ENCODE data around the gene H1-8. TPM values are rescaled to one million over a fixed set of nuclear protein-coding genes. Genes with fewer than 3 reads are reported as not detected.

Gene H1-8
- total RNA-seq, 2 experiments from 2014 or later: not detected

DNA sequence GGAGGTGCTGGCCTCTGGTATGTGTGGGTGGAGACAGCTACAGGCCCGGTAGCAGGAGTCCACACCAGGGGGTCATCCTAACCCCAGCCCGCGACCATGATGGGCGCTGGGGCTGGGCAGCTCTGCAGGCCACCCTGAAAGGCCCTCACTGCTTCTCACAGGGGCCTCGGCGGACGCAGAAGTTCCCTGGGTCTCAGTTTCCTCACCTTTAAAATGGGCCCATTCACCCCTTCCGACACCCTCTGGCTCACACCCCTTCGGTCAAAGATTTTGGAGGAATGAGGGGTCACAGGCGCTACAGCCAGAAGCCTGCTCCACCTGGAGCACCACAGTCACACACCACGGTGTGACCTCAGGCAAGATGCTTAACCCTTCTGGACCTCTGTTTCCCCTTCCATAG is 55.5 kb downstream of the H1-8 start:
- no peak for DNase-seq
- H3K27ac Mint-ChIP-seq: no peak overlapping the region
- no peaks in the 10 kb centered on the region for H3K27me3 Mint-ChIP-seq (ENCODE audit: low read depth)
- peaks cover 8% of the 10 kb centered on the region for H3K4me1 Mint-ChIP-seq (ENCODE audit: low read depth)
- CTCF ChIA-PET: no interaction called here
- no peaks in the 10 kb centered on the region for H3K36me3 Mint-ChIP-seq (ENCODE audit: low read depth)
- H3K9me3 Mint-ChIP-seq: no peaks in the 10 kb centered on the region
- no peak overlapping the region for H3K4me3 Mint-ChIP-seq
- intact Hi-C loops (cut with micrococcal nuclease): no loop called here

DNA sequence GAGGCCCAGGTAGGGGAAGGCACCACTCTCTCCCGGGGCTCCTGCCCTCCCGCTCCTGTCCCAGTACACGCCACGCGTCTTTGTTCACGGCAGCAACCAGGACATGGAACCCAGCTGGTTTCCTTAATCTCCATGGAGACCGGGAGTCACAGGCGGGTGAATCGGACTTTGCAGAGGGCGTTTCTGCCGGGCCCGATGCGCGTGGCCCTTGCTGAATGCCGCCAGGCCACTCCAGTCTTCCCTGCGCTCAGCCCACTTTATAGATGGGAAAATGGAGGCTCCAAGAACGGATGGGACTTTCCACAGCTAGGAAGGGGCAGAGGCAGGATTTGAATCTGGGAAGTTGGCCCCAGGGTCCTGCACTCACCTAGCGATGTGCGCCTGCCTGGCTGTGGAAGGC is 56.1 kb downstream of the H1-8 start:
- Mint-ChIP-seq H3K9me3 (no peaks in the 10 kb centered on the region), H3K36me3 (ENCODE audit: low read depth) (no peaks in the 10 kb centered on the region), H3K4me3 (no peak overlapping the region), H3K27me3 (ENCODE audit: low read depth) (peaks cover 3% of the 10 kb centered on the region), H3K4me1 (ENCODE audit: low read depth) (peaks cover 2% of the 10 kb centered on the region), H3K27ac (no peak overlapping the region)
- no peak for DNase-seq
- CTCF ChIA-PET: no interaction called here
- intact Hi-C loops (cut with micrococcal nuclease): no loop called here

DNA sequence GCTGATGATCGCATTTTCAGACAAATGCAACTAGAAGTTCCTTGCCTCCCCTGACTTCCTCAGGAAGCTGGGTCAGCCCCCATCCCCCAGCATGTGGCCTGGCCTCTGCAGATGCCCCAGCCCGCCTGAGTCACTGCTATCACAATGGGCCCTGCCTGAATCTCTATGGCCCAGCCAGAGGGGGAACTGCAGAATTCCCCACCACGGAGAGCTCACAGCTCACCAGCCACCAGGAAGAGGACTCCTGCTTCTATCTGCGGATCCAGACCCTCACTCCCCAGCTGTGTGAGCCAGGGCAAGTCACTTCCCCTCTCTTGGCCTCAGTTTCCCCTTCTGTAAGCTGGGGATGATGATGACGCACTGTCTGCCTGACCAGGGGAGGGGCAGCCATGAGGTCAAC is 56.6 kb downstream of the H1-8 start:
- Mint-ChIP-seq H3K9me3 (no peaks in the 10 kb centered on the region), H3K36me3 (ENCODE audit: low read depth) (no peaks in the 10 kb centered on the region), H3K27ac (no peak overlapping the region), H3K27me3 (ENCODE audit: low read depth) (peaks cover 7% of the 10 kb centered on the region), H3K4me1 (ENCODE audit: low read depth) (no peaks in the 10 kb centered on the region), H3K4me3 (no peak overlapping the region)
- no peak for DNase-seq
- intact Hi-C loops (cut with micrococcal nuclease): no loop called here
- CTCF ChIA-PET: no interaction called here

DNA sequence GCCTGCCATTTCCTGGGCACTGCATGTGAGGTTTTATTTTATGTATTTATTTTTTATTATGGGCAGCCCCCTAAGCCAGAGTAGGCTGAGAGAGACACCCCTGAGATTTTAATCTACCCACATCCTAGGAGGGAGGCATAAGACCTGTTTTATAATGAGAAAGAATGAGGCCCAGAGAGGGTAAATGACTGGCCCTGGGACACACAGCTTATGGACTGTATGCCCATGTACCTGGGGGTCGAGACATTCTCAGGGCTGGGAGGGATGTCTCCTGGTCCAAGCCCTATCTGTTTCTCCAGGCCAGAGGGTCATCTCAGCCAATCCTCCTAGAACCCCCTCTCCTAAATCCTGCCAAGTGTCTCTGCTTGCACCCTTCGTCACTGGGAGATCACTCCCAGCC is 57.4 kb downstream of the H1-8 start:
- Mint-ChIP-seq H3K27me3 (ENCODE audit: low read depth) (peaks cover 11% of the 10 kb centered on the region), H3K4me1 (ENCODE audit: low read depth) (no peaks in the 10 kb centered on the region), H3K36me3 (ENCODE audit: low read depth) (no peaks in the 10 kb centered on the region), H3K27ac (no peak overlapping the region), H3K9me3 (no peaks in the 10 kb centered on the region), H3K4me3 (no peak overlapping the region)
- intact Hi-C loops (cut with micrococcal nuclease): no loop called here
- DNase-seq: no peak
- CTCF ChIA-PET: no interaction called here

Other genes starting within 250 kb of the H1-8 start
- gene EFCAB12, start 114.5 kb upstream of the H1-8 start, total RNA-seq: under 1 TPM; 0.37 to 0.81 TPM
- 10 to 100 TPM; 50.9 to 51.0 TPM for gene MBD4, start 103.2 kb upstream of the H1-8 start, total RNA-seq
- 10 to 100 TPM; 27.8 to 32.4 TPM for gene IFT122, start 103.0 kb upstream of the H1-8 start, total RNA-seq
- gene RHO, start 14.5 kb upstream of the H1-8 start, total RNA-seq: not detected
- gene PLXND1, start 63.5 kb downstream of the H1-8 start, total RNA-seq: 1 to 10 TPM; 5.1 to 6.2 TPM